HS-5 (cell line): ENCODE results near the gene ZNF609.

Experiments
- DNase-seq: peaks from one replicate; pipeline ENCODE4 v3.0.0-alpha.2; 2012; ENCODE audit warnings: low read depth

Gene ZNF609

GRCh38 chr15:64502551-64502950 lies 42.2 kb downstream of the ZNF609 start:
- DNase-seq = no peak

- no peak for DNase-seq
Measured at GRCh38 chr15:64503197-64503596, 42.8 kb downstream of the ZNF609 start.

GRCh38 chr15:64503640-64504039 lies 43.3 kb downstream of the ZNF609 start:
- DNase-seq = no peak

GRCh38 chr15:64507293-64507802 lies 47.0 kb downstream of the ZNF609 start:
- no peak for DNase-seq

- no peak for DNase-seq
Measured at GRCh38 chr15:64507845-64508244, 47.5 kb downstream of the ZNF609 start.

- DNase-seq = no peak
Measured at GRCh38 chr15:64513823-64514222, 53.4 kb downstream of the ZNF609 start.

GRCh38 chr15:64515196-64515595 lies 54.8 kb downstream of the ZNF609 start:
- DNase-seq = no peak

GRCh38 chr15:64515825-64516224 lies 55.4 kb downstream of the ZNF609 start:
- DNase-seq = no peak

- no peak for DNase-seq
Measured at GRCh38 chr15:64519897-64520296, 59.5 kb downstream of the ZNF609 start.

GRCh38 chr15:64521201-64521600 lies 60.8 kb downstream of the ZNF609 start:
- DNase-seq = no peak

- no peak for DNase-seq
Measured at GRCh38 chr15:64521726-64522164, 61.4 kb downstream of the ZNF609 start.

- DNase-seq = no peak
Measured at GRCh38 chr15:64522226-64522823, 61.9 kb downstream of the ZNF609 start.

GRCh38 chr15:64523240-64523639 lies 62.9 kb downstream of the ZNF609 start:
- DNase-seq = no peak

- no peak for DNase-seq
Measured at GRCh38 chr15:64524778-64525177, 64.4 kb downstream of the ZNF609 start.

- DNase-seq = no peak
Measured at GRCh38 chr15:64525828-64526530, 65.6 kb downstream of the ZNF609 start.

- DNase-seq = peak; percentile 46
Measured at GRCh38 chr15:64527263-64527984, 67.0 kb downstream of the ZNF609 start.

- DNase-seq = no peak
Measured at GRCh38 chr15:64528871-64529270, 68.5 kb downstream of the ZNF609 start.

- no peak for DNase-seq
Measured at GRCh38 chr15:64530472-64530871, 70.1 kb downstream of the ZNF609 start.

GRCh38 chr15:64530918-64531317 lies 70.5 kb downstream of the ZNF609 start:
- no peak for DNase-seq

GRCh38 chr15:64532521-64533315 lies 72.3 kb downstream of the ZNF609 start:
- DNase-seq = no peak

- no peak for DNase-seq
Measured at GRCh38 chr15:64535460-64536243, 75.3 kb downstream of the ZNF609 start.
